HCT116 (cell line): ENCODE results near the gene P3H3. TPM values are rescaled to one million over a fixed set of nuclear protein-coding genes. Genes with fewer than 3 reads are reported as not detected.

Experiments
- ATAC-seq: fragments of 200-7000 bp; cut with Tn5 transposase; 2 replicates; pipeline ENCODE4 v1.9.1; 2020; ENCODE audit warnings: mild to moderate bottlenecking, moderate library complexity
- BruUV-seq: library from RNA; stranded (reverse); fragments of 400-500 nt; replicated peaks from 2 replicates; lab custom pipeline; 2021; lab: Mats Ljungman, UMichigan
- CTCF ChIA-PET: fragments of 300-600 bp; sonication (Branson Sonifier 250); formaldehyde crosslinking; loops from one replicate; lab custom pipeline; 2021; ENCODE audit warnings: antibody characterized with exemption; lab: Charles Lee
- POLR2A ChIA-PET: fragments of 300-600, 350-600 bp; sonication (Branson Sonifier 250); formaldehyde crosslinking; loops from one replicate; lab custom pipeline; 2021; ENCODE audit warnings: antibody characterized with exemption; lab: Charles Lee
- RAD21 ChIA-PET, 2 experiments: fragments of 300-600 bp; sonication (Branson Sonifier 250); formaldehyde crosslinking; loops; one replicate each; lab custom pipeline; 2023; ENCODE audit warnings: low total read pairs in 2 of 2; ENCODE audit not compliant: uncharacterized antibody in 2 of 2, unreplicated experiment in 2 of 2, low non-redundant PET in 1 of 2; lab: Charles Lee
- DNase-seq: peaks from one replicate; pipeline ENCODE4 v3.0.0-alpha.2; 2010; ENCODE audit warnings: low read depth, low spot score
- H2AFZ ChIP-seq: fragments of 200-600 bp; shearing (Covaris generic), sonication (generic); 2 replicates; pipeline ENCODE4 v1.6.1; 2017; ENCODE audit warnings: low read depth, mixed run types, mixed read lengths, antibody characterized with exemption, low read length; ENCODE audit not compliant: poor library complexity, severe bottlenecking
- H3K27ac ChIP-seq: 2 replicates; pipeline ENCODE4 v1.5.1; 2012; ENCODE audit warnings: low read depth, low read length
- H3K27me3 ChIP-seq: fragments of 200-600 bp; sonication (generic); 2 replicates; pipeline ENCODE4 v1.6.1; 2016; ENCODE audit warnings: mixed run types, low read length, mixed read lengths; ENCODE audit not compliant: insufficient read depth
- H3K36me3 ChIP-seq, 2 experiments: fragments of 200-500 bp in 1 of 2; fragments of 200-600 bp in 1 of 2; sonication (Bioruptor generic) in 1 of 2; sonication (generic) in 1 of 2; 2 replicates each; pipeline versions ENCODE4 v1.5.1 to v1.6.1; 2014 to 2016; ENCODE audit warnings: low read length in 2 of 2, inconsistent platforms in 1 of 2, mixed read lengths in 1 of 2, mixed run types in 1 of 2; ENCODE audit not compliant: insufficient read depth in 2 of 2, control insufficient read depth in 1 of 2
- H3K4me1 ChIP-seq, 2 experiments: fragments of 200-600 bp in 1 of 2; sonication (generic) in 1 of 2; 2 replicates each; pipeline versions ENCODE4 v1.5.1 to v1.6.1; 2012 to 2017; ENCODE audit warnings: low read length in 2 of 2, inconsistent platforms in 1 of 2, mild to moderate bottlenecking in 1 of 2, mixed read lengths in 1 of 2, mixed run types in 1 of 2, moderate library complexity in 1 of 2; ENCODE audit not compliant: insufficient read depth in 2 of 2, control insufficient read depth in 1 of 2
- H3K4me2 ChIP-seq: fragments of 200-600 bp; sonication (generic); 2 replicates; pipeline ENCODE4 v1.6.1; 2017; ENCODE audit warnings: mixed run types, low read length, mixed read lengths
- H3K4me3 ChIP-seq, 2 experiments: fragments of 200-600 bp in 1 of 2; sonication (generic) in 1 of 2; replicated peaks in 1 of 2; 2 replicates each; pipeline ENCODE4 v1.5.1; 2011 to 2016; ENCODE audit warnings: low read length in 2 of 2, control low read depth in 1 of 2, low read depth in 1 of 2, mild to moderate bottlenecking in 1 of 2, mixed read lengths in 1 of 2, mixed run types in 1 of 2
- H3K79me2 ChIP-seq: fragments of 200-600 bp; sonication (generic); 2 replicates; pipeline ENCODE4 v1.6.1; 2017; ENCODE audit warnings: mild to moderate bottlenecking, mixed run types, low read length, moderate library complexity, mixed read lengths; ENCODE audit not compliant: insufficient read depth
- H3K9ac ChIP-seq: fragments of 200-600 bp; sonication (generic); 2 replicates; pipeline ENCODE4 v1.6.1; 2016; ENCODE audit warnings: low read length, mixed read lengths
- H3K9me2 ChIP-seq: fragments of 200-600 bp; sonication (generic), shearing (Covaris generic); 2 replicates; pipeline ENCODE4 v1.6.1; 2017; ENCODE audit warnings: mixed run types, mild to moderate bottlenecking, moderate library complexity; ENCODE audit not compliant: insufficient read depth
- H3K9me3 ChIP-seq, 2 experiments: fragments of 200-500 bp in 1 of 2; fragments of 200-600 bp in 1 of 2; sonication (Bioruptor generic) in 1 of 2; sonication (generic) in 1 of 2; 2 replicates each; pipeline ENCODE4 v1.6.1; 2014 to 2017; ENCODE audit warnings: low read length in 2 of 2, mixed read lengths in 2 of 2, inconsistent platforms in 1 of 2, low read depth in 1 of 2, mild to moderate bottlenecking in 1 of 2, mixed run types in 1 of 2, moderate library complexity in 1 of 2; ENCODE audit not compliant: control insufficient read depth in 1 of 2, insufficient read depth in 1 of 2
- H4K20me1 ChIP-seq: fragments of 200-600 bp; sonication (generic), shearing (Covaris generic); 2 replicates; pipeline ENCODE4 v1.6.1; 2017; ENCODE audit warnings: mixed run types, mild to moderate bottlenecking, moderate library complexity; ENCODE audit not compliant: insufficient read depth
- CEBPB ChIP-seq: IDR thresholded peaks from 2 replicates; pipeline ENCODE4 v1.6.1; 2012; ENCODE audit warnings: low read depth
- EGR1 ChIP-seq: IDR thresholded peaks from 2 replicates; pipeline ENCODE4 v1.6.1; 2012; ENCODE audit warnings: low read depth
- EZH2 ChIP-seq: fragments of 200-600 bp; sonication (generic); IDR thresholded peaks from 2 replicates; pipeline ENCODE4 v1.6.1; 2017; ENCODE audit warnings: antibody characterized with exemption, mixed run types
- EZH2phosphoT487 ChIP-seq: fragments of 200-600 bp; IDR thresholded peaks from 2 replicates; pipeline ENCODE4 v1.6.1; 2018; ENCODE audit warnings: antibody characterized with exemption, borderline replicate concordance
- JUND ChIP-seq: IDR thresholded peaks from 2 replicates; pipeline ENCODE4 v1.6.1; 2012
- POLR2A ChIP-seq: IDR thresholded peaks from 2 replicates; pipeline ENCODE4 v1.7.0; 2011; ENCODE audit warnings: borderline replicate concordance; ENCODE audit not compliant: insufficient read depth, insufficient read length; ENCODE audit errors: extremely low read depth
- POLR2AphosphoS5 ChIP-seq: IDR thresholded peaks from 2 replicates; pipeline ENCODE4 v1.6.1; 2011; ENCODE audit warnings: mild to moderate bottlenecking, low read depth, low read length, moderate library complexity
- RAD21 ChIP-seq: IDR thresholded peaks from 2 replicates; pipeline ENCODE4 v1.6.1; 2012; ENCODE audit warnings: low read depth, mild to moderate bottlenecking
- REST ChIP-seq: IDR thresholded peaks from 2 replicates; pipeline ENCODE4 v1.6.1; 2012; ENCODE audit warnings: low read depth
- SRF ChIP-seq: IDR thresholded peaks from 2 replicates; pipeline ENCODE4 v1.6.1; 2012; ENCODE audit warnings: low read depth
- TCF7L2 ChIP-seq: IDR thresholded peaks from 2 replicates; pipeline ENCODE4 v1.7.0; 2011; ENCODE audit warnings: borderline replicate concordance, inconsistent platforms; ENCODE audit not compliant: insufficient read depth, insufficient read length; ENCODE audit errors: extremely low read depth
- YY1 ChIP-seq: IDR thresholded peaks from 2 replicates; pipeline ENCODE4 v1.6.1; 2011; ENCODE audit warnings: low read length, low read depth, moderate library complexity, mild to moderate bottlenecking; ENCODE audit not compliant: insufficient replicate concordance; ENCODE audit errors: extremely low read depth
- ZFX ChIP-seq: fragments of 450-650 bp; IDR thresholded peaks from 2 replicates; pipeline ENCODE4 v1.6.1; 2017
- ZNF274 ChIP-seq: fragments of 200-500 bp; sonication (Bioruptor generic); IDR thresholded peaks from 2 replicates; pipeline ENCODE4 v1.6.1; 2014; ENCODE audit warnings: mild to moderate bottlenecking, low read depth, low read length, inconsistent platforms
- intact Hi-C: fragments of 100-400 bp; cut with micrococcal nuclease; formaldehyde crosslinking; loops from 2 replicates; pipeline ENCODE4 v1.10.0; 2022
- total RNA-seq: library from RNA; stranded (reverse); gene quantifications from one replicate; pipeline ENCODE4 v1.2.1, GENCODE V29; 2021; ENCODE audit not compliant: unreplicated experiment
- TF ChIP-seq, protein P1 (sequence below): IDR thresholded peaks from 2 replicates; pipeline ENCODE4 v1.6.1; 2012

Gene P3H3
- total RNA-seq, 1 experiment from 2014 or later, result 32.2 TPM

DNA sequence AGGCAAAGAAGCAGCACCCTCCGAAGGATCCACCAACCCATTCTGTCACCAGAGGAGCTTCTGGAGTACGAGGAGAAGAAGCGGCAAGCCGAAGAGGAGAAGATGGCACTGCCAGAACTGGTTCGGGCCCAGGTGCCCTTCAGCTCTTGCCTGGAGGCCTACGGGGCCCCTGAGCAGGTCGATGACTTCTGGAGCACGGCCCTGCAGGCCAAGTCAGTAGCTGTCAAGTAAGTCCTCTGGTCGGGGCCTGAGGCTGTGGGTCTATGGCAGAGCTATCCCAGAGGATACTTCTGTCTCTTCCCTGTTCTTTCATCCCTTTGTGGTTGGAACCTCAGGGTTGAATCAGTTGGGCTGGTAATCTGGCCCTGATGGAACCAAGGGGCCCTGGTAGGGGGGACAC is 33.2 kb downstream of the P3H3 start:
- TF ChIP-seq ZNF274, result no peak
- no peak for TF ChIP-seq ZFX
- TF ChIP-seq EGR1, result no peak
- no peak for TF ChIP-seq EZH2
- TF ChIP-seq, protein P1, sequence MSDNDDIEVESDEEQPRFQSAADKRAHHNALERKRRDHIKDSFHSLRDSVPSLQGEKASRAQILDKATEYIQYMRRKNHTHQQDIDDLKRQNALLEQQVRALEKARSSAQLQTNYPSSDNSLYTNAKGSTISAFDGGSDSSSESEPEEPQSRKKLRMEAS, result no peak
- no peak for TF ChIP-seq RAD21
- no peak for TF ChIP-seq YY1
- no peak for TF ChIP-seq CEBPB
- TF ChIP-seq EZH2phosphoT487, result no peak
- TF ChIP-seq JUND, result no peak
- TF ChIP-seq TCF7L2, result no peak
- TF ChIP-seq POLR2A, result no peak
- TF ChIP-seq SRF, result no peak
- TF ChIP-seq REST, result no peak
- no peak for TF ChIP-seq POLR2AphosphoS5
- DNase-seq (no peak), ATAC-seq (no peak)
- H3K27ac ChIP-seq, result no peak overlapping the region
- H3K4me2 ChIP-seq, result no peak overlapping the region
- no peaks in the 10 kb centered on the region for H3K9me2 ChIP-seq
- intact Hi-C loops, result no loop called here
- no peaks in the 10 kb centered on the region for H3K9me3 ChIP-seq
- no peaks in the 10 kb centered on the region for H4K20me1 ChIP-seq
- no peaks in the 10 kb centered on the region for H3K27me3 ChIP-seq
- ChIA-PET CTCF (interaction anchor here (0.7 to 1.0 kb wide), 2 partner anchors 8 to 11 kb away, joined by 3 read pairs; no protein-coding TSS in a partner anchor), POLR2A (interaction anchor here (0.9 kb wide), 1 partner anchor 9 kb away, joined by 4 read pairs; the partner anchor contains the start of gene USP5), RAD21 (no interaction called here)
- no peaks in the 10 kb centered on the region; the same call in 1 of the 2 replicates for H3K79me2 ChIP-seq
- no peak overlapping the region for H3K9ac ChIP-seq
- peaks cover 8 to 10% of the 10 kb centered on the region in 2 experiments for H3K4me1 ChIP-seq
- H3K4me3 ChIP-seq, result no peak overlapping the region
- BruUV-seq, result no TSS peak
- no peak overlapping the region for H2AFZ ChIP-seq
- H3K36me3 ChIP-seq, result peaks cover 56 to 64% of the 10 kb centered on the region in 2 experiments
